DMS 273 (cell line): Measurements from ENCODE around the gene DUSP22.
"Not testable (repeated sequence)": the region's sequence is repeated elsewhere in the genome, so short reads cannot be mapped to it uniquely, and the experiment has no call there.

ENCODE experiments used
- DNase-seq: peaks from one replicate; lab custom pipeline; 2025; ENCODE audit not compliant: unreplicated experiment; lab: John Stamatoyannopoulos, UW

Gene DUSP22

GRCh38 chr6:362231-362923 is 70.1 kb downstream of the DUSP22 start:
- DNase-seq = no peak

GRCh38 chr6:362924-363249 is 70.6 kb downstream of the DUSP22 start:
- no peak for DNase-seq

GRCh38 chr6:363291-363690 is 71.0 kb downstream of the DUSP22 start:
- DNase-seq = no peak

DNA sequence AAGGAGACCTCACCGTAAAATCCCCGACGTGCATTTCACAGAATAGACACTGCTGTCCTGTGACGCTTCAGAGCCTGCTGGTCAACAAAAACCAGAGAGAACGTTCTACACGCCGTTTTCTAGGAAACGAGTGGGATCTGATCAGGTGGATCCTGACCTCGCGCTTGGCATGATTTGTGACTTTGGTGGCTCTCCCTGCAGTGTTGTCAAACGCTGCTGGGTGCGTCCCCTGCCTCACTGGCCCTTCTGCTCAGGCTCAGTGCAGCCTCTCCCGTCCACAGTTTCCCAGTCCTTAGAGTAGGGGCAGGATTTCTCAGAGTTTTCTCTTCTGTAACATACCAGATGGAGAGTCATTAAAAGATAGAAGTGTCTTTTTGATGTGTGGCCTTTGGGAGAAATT is 71.6 kb downstream of the DUSP22 start:
- no peak for DNase-seq

- no peak for DNase-seq
Observed at GRCh38 chr6:364609-365540, 72.6 kb downstream of the DUSP22 start.

- no peak for DNase-seq
Observed at GRCh38 chr6:365835-366234, 73.5 kb downstream of the DUSP22 start.

DNA sequence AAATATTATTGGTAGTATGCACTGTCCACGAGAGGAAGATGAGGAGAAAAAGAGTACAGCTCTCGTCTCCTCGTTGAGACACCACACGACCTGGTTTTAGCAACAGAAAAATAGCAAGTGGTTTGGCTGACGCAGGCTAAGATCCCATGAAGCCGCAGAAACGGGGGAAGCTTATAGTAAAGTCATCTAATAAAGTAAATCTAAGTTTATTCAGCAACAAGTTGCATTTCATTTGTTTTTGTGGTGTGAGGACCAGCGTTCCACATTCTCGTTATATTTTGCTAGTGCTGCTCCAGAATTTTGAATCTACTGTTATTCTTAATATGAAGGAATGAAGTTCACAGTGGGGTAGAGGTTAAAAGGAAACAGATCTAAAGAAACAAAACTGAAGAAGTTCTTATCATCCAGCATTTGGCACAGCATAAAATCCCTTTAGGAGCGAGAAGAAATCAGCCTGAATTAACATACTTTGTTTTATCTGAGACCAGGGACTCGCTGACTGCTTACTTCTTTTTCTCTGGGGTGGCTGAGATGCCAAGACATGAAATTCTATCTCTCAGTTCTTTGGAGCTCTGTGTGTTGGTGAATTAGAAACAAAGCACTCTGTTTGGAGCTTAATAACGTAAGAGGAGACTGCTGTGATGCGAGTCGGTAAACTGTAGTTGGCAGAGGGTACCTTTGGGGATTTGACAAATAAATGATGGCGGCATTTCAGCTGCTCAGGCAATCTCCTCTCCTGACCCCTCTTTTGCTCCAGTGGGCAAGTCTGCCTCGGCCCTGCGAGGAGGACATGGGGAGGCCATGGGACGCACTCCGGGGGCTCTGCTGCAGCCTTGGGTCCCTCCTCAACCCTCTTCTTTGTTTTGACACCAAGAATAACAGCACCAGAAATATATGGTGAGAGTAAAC is 74.4 kb downstream of the DUSP22 start:
- DNase-seq = no peak

DNA sequence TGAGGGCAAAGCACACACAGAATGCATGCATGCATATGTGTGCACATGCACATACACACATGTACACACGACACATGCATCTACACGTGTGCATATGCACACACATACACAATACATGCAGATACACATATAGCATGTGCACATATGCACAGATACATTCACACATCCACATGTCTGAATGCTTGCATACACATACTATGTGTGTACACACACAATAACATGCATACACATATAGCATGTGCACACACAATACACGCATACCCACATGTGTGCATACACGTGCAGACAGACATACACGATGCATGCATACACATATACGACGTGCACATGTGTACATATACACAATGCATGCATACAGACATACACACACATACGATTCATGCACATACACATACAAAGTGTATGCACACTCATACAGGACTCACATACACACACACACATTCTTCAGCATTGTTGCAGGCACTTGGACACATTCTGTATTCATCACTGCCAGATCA is 75.1 kb downstream of the DUSP22 start:
- DNase-seq = no peak

GRCh38 chr6:367891-368630 is 75.8 kb downstream of the DUSP22 start:
- no peak for DNase-seq

DNA sequence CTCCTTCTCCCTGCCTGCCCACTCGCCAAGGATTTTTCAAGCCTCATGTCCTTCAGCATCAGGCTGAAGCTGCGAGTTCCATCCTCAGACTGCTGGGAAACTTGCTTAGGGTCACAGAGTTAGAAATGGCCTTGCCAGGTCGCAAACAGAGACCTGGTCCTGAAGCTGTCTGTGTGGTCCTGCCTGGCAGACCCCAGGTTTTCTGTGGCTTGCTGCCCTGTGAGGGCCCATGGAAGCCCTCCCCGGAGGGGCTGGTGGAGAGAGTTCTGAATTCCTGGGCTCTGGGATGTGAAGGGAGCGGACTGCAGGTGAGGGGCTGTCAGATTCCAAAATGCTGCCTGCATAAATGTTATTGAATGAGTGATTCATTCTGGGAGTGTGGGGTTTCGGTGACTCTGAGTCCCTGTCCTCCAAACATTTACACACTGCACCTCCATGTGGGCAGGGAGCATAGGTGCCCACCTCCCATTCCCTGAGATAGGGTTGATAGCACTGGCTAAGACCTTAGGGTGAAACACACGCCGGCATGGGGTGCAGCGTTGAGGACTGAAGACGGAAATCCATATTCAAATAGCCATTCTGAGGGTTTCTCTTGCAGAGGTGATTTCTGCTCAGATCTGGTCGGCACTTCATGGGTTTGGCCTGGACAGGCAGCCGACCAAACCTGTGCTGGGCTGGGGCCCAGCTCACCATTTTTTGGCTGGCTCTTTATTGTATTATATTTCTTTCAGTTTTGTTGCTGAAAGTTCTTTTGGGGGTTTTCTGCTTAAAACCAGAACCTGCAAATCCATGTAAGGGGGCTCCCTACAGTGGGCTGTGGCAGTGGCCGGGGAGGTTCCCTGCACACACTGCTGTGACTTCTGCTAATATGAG is 77.5 kb downstream of the DUSP22 start:
- no peak for DNase-seq

DNA sequence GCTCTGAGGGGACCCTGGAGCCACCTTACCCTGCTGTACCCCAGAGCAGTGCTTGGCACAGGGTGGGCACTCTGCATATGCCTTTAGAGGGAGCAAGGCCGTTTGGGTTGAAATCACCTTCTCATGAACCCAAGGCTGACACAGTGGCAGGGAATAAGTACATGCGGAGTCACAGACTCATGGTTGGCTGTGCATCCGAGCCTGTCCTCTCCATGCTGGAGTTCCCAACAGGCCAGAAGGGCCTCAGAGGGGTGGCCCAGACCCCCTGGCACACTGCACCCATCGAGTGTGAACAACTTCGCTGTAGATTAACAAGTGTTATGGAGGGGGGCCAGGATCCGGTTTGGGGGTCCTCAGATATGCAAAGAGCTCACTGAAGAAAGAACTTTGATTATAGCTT is 78.3 kb downstream of the DUSP22 start:
- DNase-seq = no peak

- DNase-seq = not testable (repeated sequence)
Observed at GRCh38 chr6:371851-372250, 79.6 kb downstream of the DUSP22 start.

GRCh38 chr6:372336-372911 is 80.1 kb downstream of the DUSP22 start:
- DNase-seq = no peak

DNA sequence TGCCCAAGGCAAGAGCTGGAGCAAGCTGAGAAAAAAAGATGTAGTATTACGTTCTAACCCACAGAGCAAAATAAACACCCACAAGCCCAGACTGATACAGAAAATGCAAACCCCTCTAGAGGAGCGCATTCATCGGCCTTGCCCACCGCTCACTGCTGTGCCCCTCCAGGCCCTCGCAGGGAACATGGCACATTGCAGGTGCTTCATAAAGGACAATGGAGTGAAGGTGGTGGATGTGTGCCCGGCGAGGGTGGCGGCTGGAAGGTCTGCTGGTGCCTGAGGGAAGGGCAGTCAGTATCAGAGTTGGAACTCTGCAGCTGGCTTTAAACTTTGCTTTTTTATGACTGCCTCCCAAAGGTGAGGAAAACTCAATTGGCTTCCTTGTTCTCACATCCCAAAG is 80.7 kb downstream of the DUSP22 start:
- DNase-seq = no peak

DNA sequence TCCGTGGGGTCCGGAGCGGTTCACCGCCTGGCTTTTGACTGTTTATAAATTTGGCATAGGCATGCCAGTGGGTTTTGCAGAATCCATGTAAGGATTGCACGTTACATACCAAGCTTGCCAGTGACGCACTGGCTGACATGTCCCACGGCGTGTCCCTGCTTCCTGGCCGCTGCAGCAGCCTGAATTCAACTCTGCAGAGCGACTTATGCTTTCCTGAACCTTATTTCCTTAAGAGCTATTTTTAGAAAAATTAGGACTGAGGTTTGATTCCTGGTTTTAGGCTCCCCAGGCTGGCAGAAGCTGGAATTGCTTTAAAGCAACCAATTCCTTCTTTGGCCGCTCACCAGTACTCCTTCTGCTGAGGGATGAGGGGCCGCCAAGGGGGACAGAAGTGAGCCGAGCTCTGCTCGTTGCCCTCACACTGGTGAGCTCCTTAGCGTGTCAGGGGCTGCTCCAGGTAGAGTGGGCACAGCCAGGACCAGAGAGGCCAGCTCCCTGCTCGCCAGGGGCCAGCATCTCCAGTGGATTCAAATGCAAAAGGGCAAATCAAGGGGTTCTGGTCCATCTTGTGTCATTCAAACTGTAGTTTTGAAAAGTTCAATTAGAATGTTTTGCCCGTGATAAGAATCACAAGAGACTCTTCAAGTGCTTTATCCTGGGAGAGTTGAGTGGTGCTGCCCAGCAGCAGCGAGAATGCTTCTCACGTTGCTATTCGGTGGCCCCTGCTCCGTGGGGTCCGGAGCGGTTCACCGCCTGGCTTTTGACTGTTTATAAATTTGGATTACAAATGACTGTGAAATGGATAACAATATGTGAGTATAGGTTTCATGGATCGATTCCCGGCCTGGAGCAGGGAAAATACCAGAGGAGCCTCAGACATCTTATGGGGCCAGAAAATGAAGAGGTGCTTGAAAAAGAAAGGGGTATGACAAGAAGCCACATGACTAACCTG is 81.8 kb downstream of the DUSP22 start:
- DNase-seq = no peak

DNA sequence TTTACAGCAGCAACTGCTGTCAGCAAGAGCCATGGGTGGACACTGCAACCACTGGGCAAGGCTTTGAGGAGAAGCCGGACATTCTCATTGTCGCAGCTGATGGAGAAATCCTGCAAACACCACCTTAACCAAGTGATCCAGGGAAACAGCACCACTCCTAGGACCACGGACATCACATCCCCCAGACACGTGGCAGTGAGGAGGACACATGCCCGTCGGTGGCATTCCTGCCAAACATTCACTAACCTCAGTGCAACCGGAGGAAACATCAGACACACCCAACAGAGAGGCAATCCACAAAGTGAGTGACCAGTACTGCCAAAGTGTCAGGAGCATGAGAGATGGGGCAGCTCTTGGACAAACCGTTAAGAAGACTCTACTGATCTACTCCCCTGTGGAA is 82.7 kb downstream of the DUSP22 start:
- DNase-seq = no peak

GRCh38 chr6:376827-377640 is 84.7 kb downstream of the DUSP22 start:
- no peak for DNase-seq
